HepG2 (cell line): Measurements from ENCODE around the gene PRR36.

Experiments used
- ELF1 ChIP-seq: sonication (generic); formaldehyde crosslinking; IDR thresholded peaks from 2 replicates; pipeline ENCODE4 v1.4.0; 2020; ENCODE audit warnings: missing genetic modification reagents
- GATAD2A ChIP-seq: IDR thresholded peaks from 2 replicates; pipeline ENCODE4 v1.6.1; 2016
- JUN ChIP-seq: sonication (generic); formaldehyde crosslinking; IDR thresholded peaks from 2 replicates; pipeline ENCODE4 v1.4.0; 2020; ENCODE audit warnings: mild to moderate bottlenecking, missing genetic modification reagents
- JUND ChIP-seq: sonication (generic); formaldehyde crosslinking; IDR thresholded peaks from 2 replicates; pipeline ENCODE4 v1.8.0; 2022; ENCODE audit warnings: mild to moderate bottlenecking, missing genetic modification reagents
- KLF6 ChIP-seq: IDR thresholded peaks from 2 replicates; pipeline ENCODE4 v1.8.0; 2016; ENCODE audit warnings: missing biosample characterization, missing genetic modification reagents
- MAF1 ChIP-seq: sonication (generic); formaldehyde crosslinking; IDR thresholded peaks from 2 replicates; pipeline ENCODE4 v1.5.0; 2020; ENCODE audit warnings: missing genetic modification reagents, borderline replicate concordance
- RAD51 ChIP-seq: fragments of 450-650 bp; IDR thresholded peaks from 2 replicates; pipeline ENCODE4 v1.6.1; 2016; ENCODE audit warnings: borderline replicate concordance
- RFX5 ChIP-seq: IDR thresholded peaks from 2 replicates; pipeline ENCODE4 v1.6.1; 2011; ENCODE audit warnings: low read depth, low read length, improper control_type of control experiment
- ZMYM3 ChIP-seq: sonication (generic); formaldehyde crosslinking; IDR thresholded peaks from 2 replicates; pipeline ENCODE4 v1.5.1; 2020; ENCODE audit warnings: mild to moderate bottlenecking, missing genetic modification reagents
- ZNF792 ChIP-seq: IDR thresholded peaks from 2 replicates; pipeline ENCODE4 v1.6.1; 2016
- ZNF883 ChIP-seq: sonication (generic); formaldehyde crosslinking; IDR thresholded peaks from 2 replicates; pipeline ENCODE4 v1.5.1; 2020; ENCODE audit warnings: mild to moderate bottlenecking, missing genetic modification reagents; ENCODE audit errors: not compliant biosample characterization
- TF ChIP-seq, protein P1 (sequence below): sonication (generic); formaldehyde crosslinking; IDR thresholded peaks from 2 replicates; pipeline ENCODE4 v1.5.0; 2020; ENCODE audit warnings: mild to moderate bottlenecking, missing genetic modification reagents
- TF ChIP-seq, protein P2 (sequence below), 2 experiments: sonication (generic) in 1 of 2; formaldehyde crosslinking in 1 of 2; IDR thresholded peaks; 2 replicates each; pipeline versions ENCODE4 v1.4.0 to v1.6.1; 2016 to 2020; ENCODE audit warnings: borderline replicate concordance in 1 of 2, low read depth in 1 of 2, mild to moderate bottlenecking in 1 of 2, missing genetic modification reagents in 1 of 2
- TF ChIP-seq, protein P3 (sequence below): sonication (generic); formaldehyde crosslinking; IDR thresholded peaks from 2 replicates; pipeline ENCODE4 v1.5.0; 2020; ENCODE audit warnings: mild to moderate bottlenecking, missing genetic modification reagents, moderate library complexity

DNA sequence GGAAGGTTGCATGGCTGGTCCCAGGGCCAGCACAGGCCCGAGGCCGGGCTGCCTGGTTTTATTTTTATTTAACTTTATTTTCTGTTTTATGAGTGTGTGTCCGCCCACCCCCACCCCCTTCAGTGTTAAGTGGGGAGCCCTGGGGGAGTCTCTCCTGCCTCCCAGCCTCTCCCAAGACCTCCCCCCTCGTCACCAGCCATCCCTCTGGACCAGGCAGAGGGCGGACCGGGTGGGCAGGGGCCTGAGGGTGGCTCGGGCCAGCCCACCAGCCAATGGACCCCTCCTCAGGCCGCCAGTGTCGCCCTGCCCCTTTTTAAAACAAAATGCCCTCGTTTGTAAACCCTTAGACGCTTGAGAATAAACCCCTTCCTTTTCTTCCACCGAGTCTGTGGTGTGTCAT lies 39.9 kb upstream of the PRR36 start:
- TF ChIP-seq RAD51 (no peak), ZNF883 (CRISPR knock-in tag) (no peak), ZNF792 (CRISPR knock-in tag) (no peak), MAF1 (CRISPR knock-in tag) (no peak), JUND (CRISPR knock-in tag) (no peak), KLF6 (CRISPR knock-in tag) (no peak), ELF1 (CRISPR knock-in tag) (no peak), JUN (CRISPR knock-in tag) (no peak), GATAD2A (CRISPR knock-in tag) (no peak), ZMYM3 (CRISPR knock-in tag) (no peak), RFX5 (no peak)
- TF ChIP-seq, protein P1, sequence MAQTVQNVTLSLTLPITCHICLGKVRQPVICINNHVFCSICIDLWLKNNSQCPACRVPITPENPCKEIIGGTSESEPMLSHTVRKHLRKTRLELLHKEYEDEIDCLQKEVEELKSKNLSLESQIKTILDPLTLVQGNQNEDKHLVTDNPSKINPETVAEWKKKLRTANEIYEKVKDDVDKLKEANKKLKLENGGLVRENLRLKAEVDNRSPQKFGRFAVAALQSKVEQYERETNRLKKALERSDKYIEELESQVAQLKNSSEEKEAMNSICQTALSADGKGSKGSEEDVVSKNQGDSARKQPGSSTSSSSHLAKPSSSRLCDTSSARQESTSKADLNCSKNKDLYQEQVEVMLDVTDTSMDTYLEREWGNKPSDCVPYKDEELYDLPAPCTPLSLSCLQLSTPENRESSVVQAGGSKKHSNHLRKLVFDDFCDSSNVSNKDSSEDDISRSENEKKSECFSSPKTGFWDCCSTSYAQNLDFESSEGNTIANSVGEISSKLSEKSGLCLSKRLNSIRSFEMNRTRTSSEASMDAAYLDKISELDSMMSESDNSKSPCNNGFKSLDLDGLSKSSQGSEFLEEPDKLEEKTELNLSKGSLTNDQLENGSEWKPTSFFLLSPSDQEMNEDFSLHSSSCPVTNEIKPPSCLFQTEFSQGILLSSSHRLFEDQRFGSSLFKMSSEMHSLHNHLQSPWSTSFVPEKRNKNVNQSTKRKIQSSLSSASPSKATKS (CRISPR knock-in tag): no peak
- TF ChIP-seq, protein P2, sequence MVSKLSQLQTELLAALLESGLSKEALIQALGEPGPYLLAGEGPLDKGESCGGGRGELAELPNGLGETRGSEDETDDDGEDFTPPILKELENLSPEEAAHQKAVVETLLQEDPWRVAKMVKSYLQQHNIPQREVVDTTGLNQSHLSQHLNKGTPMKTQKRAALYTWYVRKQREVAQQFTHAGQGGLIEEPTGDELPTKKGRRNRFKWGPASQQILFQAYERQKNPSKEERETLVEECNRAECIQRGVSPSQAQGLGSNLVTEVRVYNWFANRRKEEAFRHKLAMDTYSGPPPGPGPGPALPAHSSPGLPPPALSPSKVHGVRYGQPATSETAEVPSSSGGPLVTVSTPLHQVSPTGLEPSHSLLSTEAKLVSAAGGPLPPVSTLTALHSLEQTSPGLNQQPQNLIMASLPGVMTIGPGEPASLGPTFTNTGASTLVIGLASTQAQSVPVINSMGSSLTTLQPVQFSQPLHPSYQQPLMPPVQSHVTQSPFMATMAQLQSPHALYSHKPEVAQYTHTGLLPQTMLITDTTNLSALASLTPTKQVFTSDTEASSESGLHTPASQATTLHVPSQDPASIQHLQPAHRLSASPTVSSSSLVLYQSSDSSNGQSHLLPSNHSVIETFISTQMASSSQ (IDR thresholded peaks at IDR 0.05; ENCODE audit: low read depth): no peak
- TF ChIP-seq, protein P2 (CRISPR knock-in tag; IDR thresholded peaks at IDR 0.05; ENCODE audit: borderline replicate concordance): no peak
- TF ChIP-seq, protein P3, sequence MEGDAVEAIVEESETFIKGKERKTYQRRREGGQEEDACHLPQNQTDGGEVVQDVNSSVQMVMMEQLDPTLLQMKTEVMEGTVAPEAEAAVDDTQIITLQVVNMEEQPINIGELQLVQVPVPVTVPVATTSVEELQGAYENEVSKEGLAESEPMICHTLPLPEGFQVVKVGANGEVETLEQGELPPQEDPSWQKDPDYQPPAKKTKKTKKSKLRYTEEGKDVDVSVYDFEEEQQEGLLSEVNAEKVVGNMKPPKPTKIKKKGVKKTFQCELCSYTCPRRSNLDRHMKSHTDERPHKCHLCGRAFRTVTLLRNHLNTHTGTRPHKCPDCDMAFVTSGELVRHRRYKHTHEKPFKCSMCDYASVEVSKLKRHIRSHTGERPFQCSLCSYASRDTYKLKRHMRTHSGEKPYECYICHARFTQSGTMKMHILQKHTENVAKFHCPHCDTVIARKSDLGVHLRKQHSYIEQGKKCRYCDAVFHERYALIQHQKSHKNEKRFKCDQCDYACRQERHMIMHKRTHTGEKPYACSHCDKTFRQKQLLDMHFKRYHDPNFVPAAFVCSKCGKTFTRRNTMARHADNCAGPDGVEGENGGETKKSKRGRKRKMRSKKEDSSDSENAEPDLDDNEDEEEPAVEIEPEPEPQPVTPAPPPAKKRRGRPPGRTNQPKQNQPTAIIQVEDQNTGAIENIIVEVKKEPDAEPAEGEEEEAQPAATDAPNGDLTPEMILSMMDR (CRISPR knock-in tag): no peak
